Peyer's patch (tissue), 4 donors: ENCODE measurements around the gene STK38L.

ENCODE experiments used
- CTCF ChIP-seq, 6 experiments: fragments of 450-650 bp in 4 of 6; fragments of 200-600 bp in 2 of 6; sonication (generic) in 1 of 6; IDR thresholded peaks; one replicate each; pipeline ENCODE4 v1.5.1; 2017 to 2019; ENCODE audit warnings: antibody characterized with exemption in 6 of 6, mild to moderate bottlenecking in 3 of 6, moderate library complexity in 1 of 6
- POLR2A ChIP-seq, 2 donors: fragments of 450-650 bp; IDR thresholded peaks; one replicate each; pipeline ENCODE4 v1.5.1; 2017; ENCODE audit warnings: antibody characterized with exemption in 2 of 2, mild to moderate bottlenecking in 2 of 2, moderate library complexity in 2 of 2

GRCh38 chr12:27277846-27278260, 33.8 kb downstream of the STK38L start:
- TF ChIP-seq CTCF (IDR thresholded peaks at IDR 0.05) (no peak), POLR2A (IDR thresholded peaks at IDR 0.05) (no peak)
